ENCODE measurements around the gene TNS1.

TNS1 gene

GRCh38 chr2:217941339-217941738, 61.5 kb downstream of the TNS1 start:
- DNase-seq, result no peak

- no peak for DNase-seq
These were observed 62.3 kb downstream of the TNS1 start for GRCh38 chr2:217940261-217941220.

GRCh38 chr2:217939629-217940245, 63.1 kb downstream of the TNS1 start:
- no peak for DNase-seq

- DNase-seq, result no peak
These were observed 63.6 kb downstream of the TNS1 start for GRCh38 chr2:217939220-217939619.

- DNase-seq, result no peak
These were observed 64.8 kb downstream of the TNS1 start for GRCh38 chr2:217938036-217938435.

GRCh38 chr2:217937446-217937845, 65.3 kb downstream of the TNS1 start:
- no peak for DNase-seq

- no peak for DNase-seq
These were observed 65.8 kb downstream of the TNS1 start for GRCh38 chr2:217936952-217937351.

GRCh38 chr2:217935901-217936684, 66.7 kb downstream of the TNS1 start:
- no peak for DNase-seq

GRCh38 chr2:217935235-217935879, 67.4 kb downstream of the TNS1 start:
- DNase-seq, result no peak

- DNase-seq, result peak; percentile 93
These were observed 68.3 kb downstream of the TNS1 start for GRCh38 chr2:217934321-217935131.

GRCh38 chr2:217933617-217933993, 69.2 kb downstream of the TNS1 start:
- DNase-seq, result no peak

GRCh38 chr2:217932803-217933616, 69.8 kb downstream of the TNS1 start:
- no peak for DNase-seq

- DNase-seq, result peak; percentile 33
These were observed 70.8 kb downstream of the TNS1 start for GRCh38 chr2:217931846-217932560.

GRCh38 chr2:217930761-217931563, 71.8 kb downstream of the TNS1 start:
- peak; percentile 72 for DNase-seq

GRCh38 chr2:217929757-217930707, 72.8 kb downstream of the TNS1 start:
- no peak for DNase-seq

GRCh38 chr2:217929272-217929671, 73.5 kb downstream of the TNS1 start:
- no peak for DNase-seq

- peak; percentile 88 for DNase-seq
These were observed 74.2 kb downstream of the TNS1 start for GRCh38 chr2:217928324-217929181.

Data from MV-4-11 (cell line).